ENCODE measurements around the gene CXCL3.

The CXCL3 gene

DNA sequence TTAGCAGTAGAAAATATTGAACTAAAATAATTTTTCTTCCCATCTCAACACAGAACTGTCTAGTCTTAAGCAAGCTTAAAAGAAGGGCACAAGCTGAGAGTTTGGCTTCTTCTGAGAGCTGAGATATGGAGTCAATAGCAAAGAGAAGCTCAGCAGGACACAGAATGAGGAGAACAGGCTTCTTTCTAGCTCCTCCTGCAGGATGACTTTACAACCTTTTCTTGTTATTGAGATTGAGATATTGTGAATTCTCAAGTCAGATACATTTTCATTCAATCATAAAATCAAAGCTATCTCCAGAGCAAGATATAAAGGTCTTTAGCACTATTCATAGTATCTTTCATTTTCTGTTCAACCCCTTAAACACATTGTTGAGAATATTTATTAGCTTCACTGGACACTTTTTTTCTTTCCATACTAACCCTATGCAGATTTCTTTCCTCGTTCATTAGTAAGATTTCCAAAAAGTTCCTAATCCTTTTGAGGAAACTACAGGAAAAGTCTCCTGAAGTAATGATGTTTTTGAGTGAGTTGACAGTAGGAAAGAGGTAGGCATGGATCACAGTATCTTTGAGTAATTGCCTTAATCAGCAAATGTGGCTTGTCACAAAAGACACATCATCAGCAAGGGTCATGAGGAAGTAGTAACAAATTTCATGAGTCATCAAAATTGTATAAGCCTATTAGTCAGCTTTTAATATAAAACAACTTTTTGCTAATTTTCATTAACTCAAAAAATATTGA is 17.8 kb upstream of the CXCL3 start:
- FAIRE-seq = no peak
- no peak for DNase-seq (ENCODE audit: insufficient read length, low spot score)

DNA sequence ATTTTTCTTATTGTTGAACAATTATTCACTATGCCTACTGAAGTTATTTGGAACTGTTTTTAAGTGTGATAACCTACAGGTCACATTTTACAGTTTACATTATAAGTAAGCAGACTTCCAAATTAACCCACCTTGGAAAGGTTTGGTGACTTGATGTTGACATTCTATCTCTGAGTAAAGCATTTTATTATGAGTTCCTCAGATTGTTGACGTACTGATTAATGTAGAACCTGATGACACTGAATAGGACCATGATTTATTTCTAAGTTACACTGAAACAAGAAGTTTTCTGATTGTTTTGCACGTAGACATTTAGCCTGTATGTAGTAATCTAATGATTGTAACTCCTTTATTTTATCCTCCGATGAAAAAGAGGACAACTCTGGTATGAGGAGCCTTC is 17.0 kb upstream of the CXCL3 start:
- DNase-seq (ENCODE audit: insufficient read length, low spot score) = no peak
- no peak for FAIRE-seq

DNA sequence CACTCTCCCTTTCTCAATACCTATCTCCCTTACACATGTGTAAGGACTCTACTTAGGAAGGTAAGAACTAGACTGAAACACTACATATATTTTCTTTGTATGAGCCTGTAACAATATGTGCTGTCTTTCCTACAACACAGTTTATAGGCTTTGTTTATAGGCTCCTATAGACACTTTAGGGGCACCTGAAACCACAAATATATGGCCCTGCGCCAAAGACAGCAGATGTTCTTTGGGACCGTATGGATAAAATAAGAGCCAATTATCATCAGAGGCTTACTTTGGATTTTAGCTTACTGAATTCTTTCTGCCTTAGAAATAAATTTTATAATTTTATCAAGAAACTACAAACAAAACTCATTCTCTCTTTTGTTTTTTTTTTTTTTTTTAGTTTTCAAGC is 16.6 kb upstream of the CXCL3 start:
- FAIRE-seq = no peak
- DNase-seq (ENCODE audit: insufficient read length, low spot score) = no peak

DNA sequence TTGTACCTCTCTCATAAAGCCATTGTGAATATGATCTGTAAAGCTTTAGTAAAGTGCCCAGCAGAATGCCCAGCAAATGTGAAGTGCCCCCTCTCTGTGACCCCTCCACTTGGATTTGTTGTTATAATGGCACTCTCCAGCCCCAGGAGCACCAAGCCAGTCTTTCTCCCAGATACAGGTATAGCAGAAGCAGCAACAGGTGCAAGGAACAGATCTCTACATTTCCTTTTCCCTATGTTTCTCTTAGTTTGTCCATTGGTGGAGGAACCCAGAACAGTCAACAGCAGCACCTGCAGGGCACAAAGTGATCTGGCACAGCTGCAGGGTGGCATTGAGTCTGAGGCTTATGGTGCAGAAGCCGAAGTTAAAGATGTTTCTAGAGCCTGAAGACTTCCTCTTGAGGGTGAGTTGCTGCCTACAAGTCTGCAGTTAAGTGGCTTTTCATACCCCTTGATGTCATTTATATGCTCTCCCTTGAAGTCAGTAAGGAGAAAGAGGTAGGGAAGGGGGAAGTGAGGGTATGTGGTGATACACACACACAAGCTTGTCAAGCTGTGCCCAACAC is 16.1 kb upstream of the CXCL3 start:
- DNase-seq (ENCODE audit: insufficient read length, low spot score) (no peak), FAIRE-seq (no peak)

DNA sequence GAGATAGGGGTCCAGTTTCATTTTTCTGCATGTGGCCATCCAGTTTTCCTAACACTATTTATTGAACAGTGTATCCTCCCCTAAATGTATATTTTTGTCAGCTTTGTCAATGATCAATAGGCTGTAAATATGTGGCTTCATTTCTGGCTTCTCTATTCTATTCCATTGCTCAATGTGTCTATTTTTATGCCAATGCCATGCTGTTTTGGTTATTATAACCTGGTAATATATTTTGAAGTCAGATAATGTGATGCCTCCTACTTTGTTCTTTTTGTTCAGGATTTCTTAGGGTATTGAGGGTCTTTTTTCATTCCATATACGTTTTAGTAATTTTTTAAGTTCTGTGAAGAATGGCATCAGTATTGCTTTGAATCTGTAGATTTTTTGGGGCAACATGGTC is 8.7 kb upstream of the CXCL3 start:
- DNase-seq (ENCODE audit: insufficient read length, low spot score) (no peak), FAIRE-seq (no peak)

DNA sequence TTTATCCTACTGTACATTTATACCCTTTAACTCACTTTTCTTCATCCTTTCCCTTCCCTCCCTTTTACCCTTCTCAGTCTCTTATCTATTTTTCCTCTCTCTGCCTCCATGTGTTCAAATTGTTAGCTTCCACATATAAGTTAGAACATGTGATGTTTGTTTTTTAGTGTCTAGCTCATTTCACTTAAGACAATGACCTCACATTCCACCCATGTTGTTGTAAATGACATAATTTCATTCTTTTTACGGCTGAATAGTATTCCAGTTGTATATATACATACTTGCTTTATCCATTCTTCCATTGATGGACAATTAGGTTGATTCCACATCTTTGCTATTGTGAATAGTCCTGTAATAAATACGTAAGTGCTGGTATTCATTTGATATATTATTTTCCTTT is 7.3 kb upstream of the CXCL3 start:
- no peak for DNase-seq (ENCODE audit: insufficient read length, low spot score)
- no peak for FAIRE-seq

DNA sequence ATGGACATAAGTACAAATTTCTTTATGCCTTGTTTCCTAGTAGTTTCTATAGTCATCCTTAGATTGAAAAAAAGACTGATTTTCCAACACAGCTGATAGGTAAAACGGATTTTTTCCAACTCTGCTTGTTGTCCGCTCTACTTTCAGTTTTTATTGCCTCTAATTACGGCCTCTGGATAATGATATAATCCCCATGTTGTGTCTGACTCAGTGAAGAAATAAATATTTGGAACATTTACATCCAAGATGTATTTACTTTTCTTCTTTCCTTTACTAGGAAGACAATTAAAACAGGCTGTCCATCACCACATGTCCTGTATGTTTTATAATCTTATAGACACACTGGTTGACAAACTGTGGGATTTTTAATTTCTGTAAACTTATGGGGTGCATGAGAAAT is 6.8 kb upstream of the CXCL3 start:
- DNase-seq (ENCODE audit: insufficient read length, low spot score) (no peak), FAIRE-seq (no peak)

DNA sequence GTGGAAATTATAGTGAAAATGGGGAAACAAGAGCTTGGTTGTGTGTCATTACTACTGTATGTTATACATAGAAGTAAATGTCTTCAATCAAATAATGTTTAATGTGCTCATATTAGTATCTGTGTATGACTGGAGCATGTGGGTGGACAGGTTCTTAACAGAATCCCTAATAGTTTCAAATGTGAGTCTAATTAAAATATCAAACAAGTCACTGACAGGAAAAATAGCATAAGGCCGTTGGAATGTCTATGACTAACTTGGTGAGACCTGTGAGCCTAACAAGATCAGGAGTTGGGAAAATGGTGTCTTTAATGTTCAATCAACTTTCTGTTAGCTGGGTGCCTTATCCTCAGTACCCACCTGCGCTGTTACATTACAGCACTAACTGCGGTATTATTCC is 6.2 kb upstream of the CXCL3 start:
- no peak for DNase-seq (ENCODE audit: insufficient read length, low spot score)
- FAIRE-seq = no peak

DNA sequence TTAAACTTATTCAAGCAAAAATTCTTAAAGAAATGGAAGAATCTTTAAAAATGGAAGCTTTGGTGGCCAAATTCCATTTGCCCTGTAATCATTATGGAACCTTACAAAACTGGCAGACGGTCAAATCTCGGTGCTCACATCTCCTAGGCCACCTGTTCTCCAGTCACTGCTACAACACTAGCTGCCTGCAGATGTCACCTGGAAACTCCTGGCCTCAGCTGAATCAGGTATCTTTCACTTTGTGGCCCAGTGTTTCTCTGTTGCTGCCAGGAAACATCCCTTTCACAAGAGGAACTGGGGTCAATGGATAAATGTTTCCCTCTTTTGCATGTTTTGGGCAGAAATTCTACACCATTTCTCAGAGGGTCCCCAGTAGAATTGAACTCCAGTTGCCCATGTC is 4.2 kb upstream of the CXCL3 start:
- DNase-seq (ENCODE audit: insufficient read length, low spot score) (no peak), FAIRE-seq (no peak)

DNA sequence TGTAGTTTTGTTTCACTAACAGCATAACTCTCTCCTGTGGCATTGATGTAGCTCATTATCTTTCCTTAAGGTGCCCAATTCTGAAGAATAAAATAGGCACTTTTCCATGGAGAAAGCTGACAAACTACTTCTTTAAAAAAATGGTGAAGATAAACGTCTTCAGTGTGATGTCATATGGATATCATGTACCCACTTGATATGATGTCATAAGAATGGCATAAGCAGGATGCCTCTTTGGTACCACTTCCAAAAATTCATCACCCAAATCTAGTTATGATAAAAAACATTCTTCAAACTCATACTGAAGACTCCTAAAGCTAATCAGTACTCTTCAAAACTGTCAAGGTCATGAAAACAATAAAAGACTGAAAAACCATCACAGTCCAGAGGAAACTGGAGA is 2.9 kb upstream of the CXCL3 start:
- no peak for FAIRE-seq

DNA sequence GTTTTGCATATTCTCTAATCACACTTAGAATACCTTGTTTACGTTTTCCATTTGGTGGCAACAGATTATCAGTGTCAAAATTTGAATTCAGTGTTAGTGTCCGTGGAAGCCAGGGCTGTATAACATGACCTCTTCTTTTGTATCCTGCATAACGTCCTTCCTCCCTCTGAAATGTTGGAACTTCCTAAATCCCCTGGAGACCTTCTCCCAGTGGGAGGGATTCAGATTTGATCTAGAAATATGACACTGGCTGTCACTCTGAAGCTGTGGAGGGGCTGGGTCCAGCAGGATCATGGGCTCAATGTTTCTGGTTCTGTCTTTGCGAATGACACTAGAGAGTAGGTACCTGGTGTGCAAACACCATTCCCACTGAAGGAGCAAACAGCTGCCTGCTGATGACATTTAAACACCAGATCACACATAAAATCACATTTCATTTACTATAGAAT is 850 bp upstream of the CXCL3 start:
- FAIRE-seq = no peak
- no peak for DNase-seq (ENCODE audit: insufficient read length, low spot score)

More for the DNA sequence above, 2.9 kb upstream of the CXCL3 start:
- DNase-seq (ENCODE audit: insufficient read length, low spot score) = no peak

DNA sequence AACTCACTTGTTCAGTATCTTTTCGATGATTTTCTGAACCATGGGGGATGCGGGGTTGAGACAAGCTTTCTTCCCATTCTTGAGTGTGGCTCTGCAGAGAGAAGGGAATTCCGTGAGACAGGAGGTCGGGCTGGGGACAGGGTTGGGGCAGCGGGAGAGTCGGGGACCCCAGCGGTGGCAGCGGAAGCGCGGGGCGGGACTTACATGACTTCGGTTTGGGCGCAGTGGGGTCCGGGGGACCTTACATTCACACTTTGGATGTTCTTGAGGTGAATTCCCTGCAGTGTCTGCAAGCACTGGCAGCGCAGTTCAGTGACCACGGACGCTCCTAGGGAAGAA is 434 bp downstream of the CXCL3 start:
- no peak for FAIRE-seq
- no peak for DNase-seq (ENCODE audit: insufficient read length, low spot score)

DNA sequence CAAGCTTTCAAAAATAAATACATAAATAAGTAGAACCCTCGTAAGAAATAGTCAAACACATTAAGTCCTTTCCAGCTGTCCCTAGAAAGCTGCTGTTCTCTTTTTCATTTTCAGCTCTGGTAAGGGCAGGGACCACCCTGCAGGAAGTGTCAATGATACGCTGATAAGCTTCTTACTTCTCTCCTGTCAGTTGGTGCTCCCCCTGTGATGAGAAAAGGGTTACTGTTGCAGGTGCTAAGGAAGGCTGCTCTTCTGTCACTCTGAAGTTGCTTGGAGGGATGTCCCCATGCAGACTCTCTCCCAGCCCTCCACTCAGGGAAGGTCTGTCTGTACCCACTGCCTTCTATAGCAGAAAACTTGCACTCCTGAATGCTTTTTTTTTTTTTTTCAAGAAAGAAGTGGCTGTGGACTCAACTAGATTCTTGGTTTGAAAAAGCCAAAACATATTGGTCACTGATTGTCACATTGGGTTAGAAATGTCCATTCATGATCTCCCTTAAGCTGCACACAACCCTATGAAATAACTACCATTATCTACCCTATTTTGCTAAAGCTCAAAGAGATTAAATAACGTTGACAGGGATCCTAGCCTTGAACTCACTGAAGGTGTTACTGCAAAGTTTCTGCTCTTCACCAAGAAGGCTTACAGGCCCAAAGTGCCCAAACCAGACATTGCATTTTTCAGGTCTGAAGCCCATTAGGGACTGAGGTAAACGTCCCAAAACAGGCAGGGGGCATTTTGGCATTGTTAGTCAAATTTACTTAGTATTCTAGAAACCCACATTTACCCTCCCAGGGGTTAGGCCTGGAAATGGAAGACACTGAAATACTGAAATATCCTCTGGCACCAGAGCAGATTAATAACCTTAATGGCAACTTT is 1.2 kb downstream of the CXCL3 start:
- FAIRE-seq = no peak
- DNase-seq (ENCODE audit: insufficient read length, low spot score) = no peak

DNA sequence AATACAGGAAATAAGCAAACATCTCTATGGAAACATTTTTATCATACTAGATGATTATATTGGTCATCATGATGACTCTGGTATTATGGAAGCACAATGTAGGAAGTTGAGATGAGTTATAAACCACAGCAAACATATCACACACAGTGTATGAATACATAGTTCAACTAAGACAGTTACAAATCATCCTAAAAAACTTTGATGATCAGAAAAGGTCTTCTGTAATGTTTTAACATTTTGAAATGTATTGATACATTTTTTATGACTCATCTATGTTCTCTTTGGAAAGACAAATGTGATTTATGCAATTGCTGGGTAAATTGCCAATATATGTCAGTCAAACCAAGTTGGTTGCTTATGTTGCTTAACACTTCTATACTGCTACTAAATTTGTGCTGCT is 4.8 kb downstream of the CXCL3 start:
- DNase-seq (ENCODE audit: insufficient read length, low spot score) = no peak
- no peak for FAIRE-seq

DNA sequence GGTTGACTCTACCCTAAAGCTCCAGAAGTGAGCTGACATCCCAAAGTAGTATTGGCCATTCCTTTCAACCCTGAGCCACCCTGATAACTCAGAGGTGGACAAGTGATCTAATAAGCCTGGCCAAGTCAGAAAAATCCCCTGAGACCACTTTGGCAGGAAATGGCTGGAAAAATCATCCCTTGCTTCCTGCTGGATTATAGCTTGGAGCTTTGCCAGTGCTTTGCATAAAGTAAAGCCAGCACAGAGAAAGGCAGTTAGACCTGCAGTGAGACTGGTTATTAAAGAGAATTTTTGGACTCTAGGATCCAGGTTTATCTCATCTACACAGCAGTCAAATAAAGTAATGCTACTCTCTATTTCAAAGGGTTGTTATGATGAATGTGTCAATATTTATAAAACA is 6.4 kb downstream of the CXCL3 start:
- FAIRE-seq (no peak), DNase-seq (ENCODE audit: insufficient read length, low spot score) (no peak)

DNA sequence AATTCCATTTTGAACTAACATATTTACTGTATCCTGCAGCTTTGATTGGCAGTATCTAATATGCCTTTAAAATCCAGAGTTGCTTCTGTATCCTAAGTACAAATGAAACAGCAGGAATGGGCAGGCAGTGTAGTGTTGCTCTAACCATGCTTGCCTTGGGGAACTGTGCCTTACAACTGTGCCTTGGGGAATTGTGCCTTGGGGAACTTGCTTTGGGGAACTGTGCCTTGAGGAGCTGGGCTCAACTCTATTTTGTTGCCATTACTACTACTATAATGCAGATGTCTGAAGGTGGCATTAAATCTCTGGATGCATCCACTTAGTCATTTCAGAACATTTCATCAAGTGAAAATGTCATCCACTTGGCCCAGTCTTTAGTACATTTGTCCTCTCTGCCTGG is 6.9 kb downstream of the CXCL3 start:
- no peak for DNase-seq (ENCODE audit: insufficient read length, low spot score)
- no peak for FAIRE-seq

DNA sequence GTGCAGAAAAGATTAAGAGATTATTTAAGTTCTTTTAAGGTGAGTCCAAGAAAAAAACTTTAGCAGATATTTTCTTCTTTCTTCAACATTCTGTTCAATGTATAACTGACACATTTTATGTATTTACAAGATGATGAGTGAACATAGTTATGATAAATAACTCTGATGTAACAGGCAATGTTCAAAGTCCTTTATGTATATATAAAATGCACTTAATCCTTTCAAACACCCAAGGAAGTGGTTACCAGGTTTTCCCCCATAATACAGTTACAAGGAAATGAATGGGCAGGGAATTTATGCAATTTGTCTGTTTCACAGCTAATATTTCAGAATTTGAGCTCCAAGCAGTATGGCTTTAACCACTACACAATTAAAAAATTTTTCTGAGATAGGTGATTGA is 8.2 kb downstream of the CXCL3 start:
- DNase-seq (ENCODE audit: insufficient read length, low spot score) (no peak), FAIRE-seq (no peak)

DNA sequence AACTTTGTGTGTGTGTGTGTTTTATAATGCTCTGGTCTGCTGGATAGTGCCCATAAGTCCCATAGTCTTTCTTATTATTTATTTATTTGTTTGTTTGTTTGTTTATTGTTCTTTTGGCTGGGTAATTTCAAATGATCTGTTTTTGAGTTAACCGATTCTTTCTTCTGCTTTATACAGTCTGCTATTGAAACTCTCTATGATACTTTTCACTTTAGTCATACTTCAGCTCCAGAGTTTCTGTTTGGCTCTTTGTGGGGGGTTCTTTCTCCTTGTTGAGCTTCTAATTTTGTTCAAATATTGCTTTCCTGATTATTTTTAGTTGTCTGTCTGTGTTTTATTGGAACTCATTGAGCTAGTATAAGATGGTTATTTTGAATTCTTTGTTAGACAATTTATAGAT is 10.0 kb downstream of the CXCL3 start:
- no peak for DNase-seq (ENCODE audit: insufficient read length, low spot score)
- no peak for FAIRE-seq

DNA sequence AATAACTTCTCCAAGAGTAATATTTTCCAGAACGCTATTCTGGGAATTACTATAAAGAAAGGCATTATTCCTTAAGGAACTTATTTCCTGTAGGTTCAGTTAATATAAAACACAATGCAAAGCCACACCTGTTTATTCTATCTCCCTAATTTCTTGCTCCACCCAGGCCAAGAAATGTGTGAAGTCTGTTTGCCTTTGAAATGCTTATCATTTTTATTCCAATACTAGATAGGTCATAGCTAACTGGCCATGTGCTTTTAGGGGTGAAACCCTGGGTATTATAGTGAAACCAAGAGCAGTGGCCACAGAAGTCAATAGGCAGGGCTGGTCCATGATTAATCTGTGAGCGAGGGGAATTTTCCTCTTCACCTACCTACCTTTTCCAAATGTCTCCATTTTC is 14.8 kb downstream of the CXCL3 start:
- no peak for FAIRE-seq

DNA sequence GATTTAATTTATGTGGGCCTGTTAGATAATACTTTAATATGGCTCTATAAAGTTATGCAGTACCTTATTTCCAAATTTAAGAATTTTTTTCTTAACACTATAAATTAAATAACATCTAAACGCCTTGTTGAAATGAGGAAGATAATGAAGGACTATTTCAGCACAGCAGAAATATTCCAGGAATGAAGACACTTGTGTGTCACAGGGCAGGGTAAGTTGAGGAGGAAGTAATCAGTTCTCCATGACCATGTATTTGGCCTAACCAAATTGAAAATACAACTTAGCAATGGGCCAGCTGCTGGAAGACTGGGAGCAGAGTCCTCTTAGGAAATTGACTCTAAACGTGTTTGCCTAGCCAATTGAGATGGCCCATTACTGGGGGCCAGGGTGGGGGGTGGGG is 16.9 kb downstream of the CXCL3 start:
- DNase-seq (ENCODE audit: insufficient read length, low spot score) (no peak), FAIRE-seq (no peak)

More for the DNA sequence above, 14.8 kb downstream of the CXCL3 start:
- DNase-seq (ENCODE audit: insufficient read length, low spot score) = no peak

DNA sequence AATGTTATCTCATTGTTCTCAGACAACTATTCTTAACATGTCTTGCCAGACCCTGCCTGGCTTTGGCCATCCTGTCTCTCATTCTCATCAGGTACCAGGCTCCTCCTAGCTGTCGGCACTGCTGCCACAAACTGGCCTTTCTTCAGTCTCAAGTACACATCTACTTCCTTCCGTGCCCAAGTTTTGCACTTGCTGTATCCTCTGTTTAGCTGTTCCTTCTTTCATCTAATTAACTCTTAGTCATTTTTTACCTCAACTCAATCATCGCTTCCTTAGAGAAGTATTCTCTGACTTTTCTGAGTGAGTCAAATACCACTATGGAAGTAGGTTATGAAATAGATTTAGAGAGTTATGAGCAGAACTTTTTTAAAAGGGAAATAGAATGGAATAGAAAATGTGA is 19.7 kb downstream of the CXCL3 start:
- DNase-seq (ENCODE audit: insufficient read length, low spot score) = no peak
- no peak for FAIRE-seq

DNA sequence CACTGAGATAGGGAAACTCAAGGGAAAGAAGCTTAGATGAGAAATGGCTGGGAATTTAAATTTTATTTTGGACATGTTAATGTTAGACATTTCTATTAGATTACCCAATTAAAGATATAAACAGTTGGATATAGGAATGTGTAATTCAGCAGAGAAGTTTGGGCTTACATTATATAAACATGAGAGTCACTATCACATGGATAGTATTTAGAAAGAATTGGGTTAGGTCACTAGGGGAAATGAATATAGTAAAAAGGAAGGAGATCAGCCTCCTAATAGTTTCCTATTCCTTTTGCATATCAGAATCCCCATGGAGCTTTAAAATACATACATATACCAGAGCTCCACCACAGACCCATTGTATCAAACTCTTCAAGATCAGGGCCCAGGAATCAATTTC is 20.4 kb downstream of the CXCL3 start:
- DNase-seq (ENCODE audit: insufficient read length, low spot score) = no peak
- FAIRE-seq = no peak

Data from HTR-8/SVneo (cell line).